H1 (cell line): Measurements from ENCODE around the gene SYP. TPM values are rescaled to one million over a fixed set of nuclear protein-coding genes. Genes with fewer than 3 reads are reported as not detected.

ENCODE experiments used
- BACH1 ChIP-seq: IDR thresholded peaks from 2 replicates; pipeline ENCODE4 v1.6.1; 2012; ENCODE audit warnings: low read length, improper control_type of control experiment
- BRCA1 ChIP-seq: IDR thresholded peaks from 2 replicates; pipeline ENCODE4 v1.6.1; 2012; ENCODE audit warnings: low read depth, low read length, improper control_type of control experiment
- CHD2 ChIP-seq: IDR thresholded peaks from 2 replicates; pipeline ENCODE4 v1.6.1; 2012; ENCODE audit warnings: low read length, improper control_type of control experiment
- CREB1 ChIP-seq: IDR thresholded peaks from 2 replicates; pipeline ENCODE4 v1.6.1; 2012; ENCODE audit warnings: inconsistent platforms
- HDAC2 ChIP-seq, 2 experiments: fragments of 300-600 bp in 1 of 2; sonication (generic) in 1 of 2; IDR thresholded peaks; 2 replicates each; pipeline ENCODE4 v1.6.1; 2011 to 2012; ENCODE audit warnings: low read depth in 2 of 2, low read length in 2 of 2, mild to moderate bottlenecking in 2 of 2, moderate library complexity in 2 of 2, borderline replicate concordance in 1 of 2, inconsistent platforms in 1 of 2
- HDAC6 ChIP-seq: IDR thresholded peaks from one replicate; pipeline ENCODE4 v1.7.1; 2012; ENCODE audit warnings: low read depth, mild to moderate bottlenecking, inconsistent platforms, low read length, moderate library complexity
- KDM4A ChIP-seq: IDR thresholded peaks from one replicate; pipeline ENCODE4 v1.7.1; 2012; ENCODE audit warnings: low read depth, mild to moderate bottlenecking, moderate library complexity, low read length, inconsistent platforms; ENCODE audit not compliant: severe bottlenecking
- KDM5A ChIP-seq: fragments of 200-600 bp; IDR thresholded peaks from 2 replicates; pipeline ENCODE4 v1.7.1; 2012; ENCODE audit warnings: mild to moderate bottlenecking, low read length, inconsistent platforms, mixed read lengths
- RAD21 ChIP-seq, 2 experiments: IDR thresholded peaks in 1 of 2; conservative IDR thresholded peaks in 1 of 2; 2 replicates each; pipeline ENCODE4 v1.6.1; 2011; ENCODE audit warnings: low read depth in 2 of 2, low read length in 2 of 2, improper control_type of control experiment in 1 of 2, inconsistent platforms in 1 of 2, mild to moderate bottlenecking in 1 of 2, moderate library complexity in 1 of 2
- SP2 ChIP-seq: IDR thresholded peaks from 2 replicates; pipeline ENCODE4 v1.6.1; 2012; ENCODE audit warnings: mild to moderate bottlenecking, low read length, inconsistent platforms
- polyA plus RNA-seq, 7 experiments: library from polyadenylated mRNA; depleted of rRNA in 3 of 7; stranded (reverse) in 5 of 7; unstranded in 2 of 7; fragments of >200 nt in 5 of 7; fragments of 200-250 nt in 2 of 7; gene quantifications; 1 replicate in 5 of 7; 2 replicates in 1 of 7; 4 replicates in 1 of 7; pipeline versions ENCODE4 v1.2.1 to v1.2.3, GENCODE V29; 2011 to 2013; ENCODE audit warnings: missing spikeins in 2 of 7, mixed read lengths in 2 of 7
- total RNA-seq: library from RNA; stranded (reverse); fragmentation: NEBNext Ultra II Directional; extraction: Animal tissue kit (Norgen Biotek cat#: 25700); gene quantifications from 2 replicates; pipeline ENCODE4 v1.2.1, GENCODE V29; 2021
- TF ChIP-seq, protein P1 (sequence below): fragments of 300-600 bp; sonication (generic); IDR thresholded peaks from 2 replicates; pipeline ENCODE4 v1.7.1; 2012; ENCODE audit warnings: low read length, moderate library complexity, mild to moderate bottlenecking, inconsistent platforms; ENCODE audit not compliant: insufficient replicate concordance

SYP gene
- total and polyA plus RNA-seq, 2 of the 8 experiments (the other 6 are each of a cell fraction or from before 2014, with no cell fraction given), result 4.3 to 10.8 TPM

DNA sequence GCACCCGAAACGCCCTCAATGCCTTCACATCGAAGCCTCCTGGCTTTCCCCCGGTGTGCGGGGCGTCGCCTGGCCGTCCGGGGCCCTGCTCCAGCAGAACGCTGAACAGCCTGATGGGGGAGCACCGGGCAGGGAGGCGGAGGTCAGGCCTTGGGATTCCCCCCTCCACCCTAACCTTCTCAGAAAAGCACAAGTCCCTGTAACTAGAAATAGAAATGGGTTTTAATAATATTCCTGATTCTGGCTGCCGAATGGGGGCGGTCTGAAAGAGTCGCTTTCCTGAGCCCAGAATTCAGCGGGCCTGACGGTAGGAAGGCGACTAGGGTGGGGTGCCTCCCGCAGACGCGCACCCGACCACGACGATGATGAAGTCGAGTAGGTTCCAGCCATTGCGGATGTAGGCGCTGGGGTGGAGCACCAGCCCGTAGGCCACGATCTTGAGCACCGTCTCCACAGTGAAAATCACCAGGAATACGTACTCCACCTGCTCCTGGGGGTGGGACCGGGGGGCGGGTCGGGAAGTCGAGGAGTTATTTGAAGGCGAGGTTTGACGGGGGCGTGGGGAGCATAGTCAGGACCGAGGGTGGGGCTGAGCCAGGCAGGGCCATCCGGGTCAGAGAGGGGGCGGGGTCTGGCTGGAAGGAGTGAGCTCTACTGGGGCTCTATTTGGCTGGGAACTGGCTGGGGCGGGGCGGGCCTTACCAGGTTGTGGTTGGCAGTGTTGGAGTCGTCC is 30.7 kb upstream of the SYP start (continued):
- TF ChIP-seq, protein P1, sequence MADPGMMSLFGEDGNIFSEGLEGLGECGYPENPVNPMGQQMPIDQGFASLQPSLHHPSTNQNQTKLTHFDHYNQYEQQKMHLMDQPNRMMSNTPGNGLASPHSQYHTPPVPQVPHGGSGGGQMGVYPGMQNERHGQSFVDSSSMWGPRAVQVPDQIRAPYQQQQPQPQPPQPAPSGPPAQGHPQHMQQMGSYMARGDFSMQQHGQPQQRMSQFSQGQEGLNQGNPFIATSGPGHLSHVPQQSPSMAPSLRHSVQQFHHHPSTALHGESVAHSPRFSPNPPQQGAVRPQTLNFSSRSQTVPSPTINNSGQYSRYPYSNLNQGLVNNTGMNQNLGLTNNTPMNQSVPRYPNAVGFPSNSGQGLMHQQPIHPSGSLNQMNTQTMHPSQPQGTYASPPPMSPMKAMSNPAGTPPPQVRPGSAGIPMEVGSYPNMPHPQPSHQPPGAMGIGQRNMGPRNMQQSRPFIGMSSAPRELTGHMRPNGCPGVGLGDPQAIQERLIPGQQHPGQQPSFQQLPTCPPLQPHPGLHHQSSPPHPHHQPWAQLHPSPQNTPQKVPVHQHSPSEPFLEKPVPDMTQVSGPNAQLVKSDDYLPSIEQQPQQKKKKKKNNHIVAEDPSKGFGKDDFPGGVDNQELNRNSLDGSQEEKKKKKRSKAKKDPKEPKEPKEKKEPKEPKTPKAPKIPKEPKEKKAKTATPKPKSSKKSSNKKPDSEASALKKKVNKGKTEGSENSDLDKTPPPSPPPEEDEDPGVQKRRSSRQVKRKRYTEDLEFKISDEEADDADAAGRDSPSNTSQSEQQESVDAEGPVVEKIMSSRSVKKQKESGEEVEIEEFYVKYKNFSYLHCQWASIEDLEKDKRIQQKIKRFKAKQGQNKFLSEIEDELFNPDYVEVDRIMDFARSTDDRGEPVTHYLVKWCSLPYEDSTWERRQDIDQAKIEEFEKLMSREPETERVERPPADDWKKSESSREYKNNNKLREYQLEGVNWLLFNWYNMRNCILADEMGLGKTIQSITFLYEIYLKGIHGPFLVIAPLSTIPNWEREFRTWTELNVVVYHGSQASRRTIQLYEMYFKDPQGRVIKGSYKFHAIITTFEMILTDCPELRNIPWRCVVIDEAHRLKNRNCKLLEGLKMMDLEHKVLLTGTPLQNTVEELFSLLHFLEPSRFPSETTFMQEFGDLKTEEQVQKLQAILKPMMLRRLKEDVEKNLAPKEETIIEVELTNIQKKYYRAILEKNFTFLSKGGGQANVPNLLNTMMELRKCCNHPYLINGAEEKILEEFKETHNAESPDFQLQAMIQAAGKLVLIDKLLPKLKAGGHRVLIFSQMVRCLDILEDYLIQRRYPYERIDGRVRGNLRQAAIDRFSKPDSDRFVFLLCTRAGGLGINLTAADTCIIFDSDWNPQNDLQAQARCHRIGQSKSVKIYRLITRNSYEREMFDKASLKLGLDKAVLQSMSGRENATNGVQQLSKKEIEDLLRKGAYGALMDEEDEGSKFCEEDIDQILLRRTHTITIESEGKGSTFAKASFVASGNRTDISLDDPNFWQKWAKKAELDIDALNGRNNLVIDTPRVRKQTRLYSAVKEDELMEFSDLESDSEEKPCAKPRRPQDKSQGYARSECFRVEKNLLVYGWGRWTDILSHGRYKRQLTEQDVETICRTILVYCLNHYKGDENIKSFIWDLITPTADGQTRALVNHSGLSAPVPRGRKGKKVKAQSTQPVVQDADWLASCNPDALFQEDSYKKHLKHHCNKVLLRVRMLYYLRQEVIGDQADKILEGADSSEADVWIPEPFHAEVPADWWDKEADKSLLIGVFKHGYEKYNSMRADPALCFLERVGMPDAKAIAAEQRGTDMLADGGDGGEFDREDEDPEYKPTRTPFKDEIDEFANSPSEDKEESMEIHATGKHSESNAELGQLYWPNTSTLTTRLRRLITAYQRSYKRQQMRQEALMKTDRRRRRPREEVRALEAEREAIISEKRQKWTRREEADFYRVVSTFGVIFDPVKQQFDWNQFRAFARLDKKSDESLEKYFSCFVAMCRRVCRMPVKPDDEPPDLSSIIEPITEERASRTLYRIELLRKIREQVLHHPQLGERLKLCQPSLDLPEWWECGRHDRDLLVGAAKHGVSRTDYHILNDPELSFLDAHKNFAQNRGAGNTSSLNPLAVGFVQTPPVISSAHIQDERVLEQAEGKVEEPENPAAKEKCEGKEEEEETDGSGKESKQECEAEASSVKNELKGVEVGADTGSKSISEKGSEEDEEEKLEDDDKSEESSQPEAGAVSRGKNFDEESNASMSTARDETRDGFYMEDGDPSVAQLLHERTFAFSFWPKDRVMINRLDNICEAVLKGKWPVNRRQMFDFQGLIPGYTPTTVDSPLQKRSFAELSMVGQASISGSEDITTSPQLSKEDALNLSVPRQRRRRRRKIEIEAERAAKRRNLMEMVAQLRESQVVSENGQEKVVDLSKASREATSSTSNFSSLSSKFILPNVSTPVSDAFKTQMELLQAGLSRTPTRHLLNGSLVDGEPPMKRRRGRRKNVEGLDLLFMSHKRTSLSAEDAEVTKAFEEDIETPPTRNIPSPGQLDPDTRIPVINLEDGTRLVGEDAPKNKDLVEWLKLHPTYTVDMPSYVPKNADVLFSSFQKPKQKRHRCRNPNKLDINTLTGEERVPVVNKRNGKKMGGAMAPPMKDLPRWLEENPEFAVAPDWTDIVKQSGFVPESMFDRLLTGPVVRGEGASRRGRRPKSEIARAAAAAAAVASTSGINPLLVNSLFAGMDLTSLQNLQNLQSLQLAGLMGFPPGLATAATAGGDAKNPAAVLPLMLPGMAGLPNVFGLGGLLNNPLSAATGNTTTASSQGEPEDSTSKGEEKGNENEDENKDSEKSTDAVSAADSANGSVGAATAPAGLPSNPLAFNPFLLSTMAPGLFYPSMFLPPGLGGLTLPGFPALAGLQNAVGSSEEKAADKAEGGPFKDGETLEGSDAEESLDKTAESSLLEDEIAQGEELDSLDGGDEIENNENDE, result no peak
- TF ChIP-seq SP2 (no peak), BACH1 (no peak), CHD2 (no peak), CREB1 (no peak), KDM5A (no peak), HDAC2 (IDR thresholded peaks at IDR 0.05; ENCODE audit: borderline replicate concordance in 1 of 2, low read depth in 2 of 2, low read length in 2 of 2) (no peak), BRCA1 (no peak), KDM4A (peak; percentile 22), RAD21 (IDR thresholded peaks at IDR 0.05 in 1 of 2, conservative IDR thresholded peaks at IDR 0.05 in 1 of 2; ENCODE audit: low read depth in 2 of 2, low read length in 2 of 2) (peak in 1 of 2 experiments; percentile 9; a peak in 1 of 4 replicates), HDAC6 (no peak)
